Esophagus squamous epithelium (tissue), 4 donors: ENCODE results near the gene CATSPERB.

Source experiments
- POLR2A ChIP-seq, 4 donors: fragments of 450-650 bp; IDR thresholded peaks; one replicate each; pipeline ENCODE4 v1.6.1; 2017; ENCODE audit warnings: antibody characterized with exemption in 4 of 4, mild to moderate bottlenecking in 4 of 4, moderate library complexity in 3 of 4
- TF ChIP-seq, protein P1 (sequence below), 6 experiments: fragments of 450-650 bp in 4 of 6; fragments of 200-600 bp in 2 of 6; sonication (generic) in 2 of 6; IDR thresholded peaks; one replicate each; pipeline ENCODE4 v1.5.1; 2016 to 2019; ENCODE audit warnings: antibody characterized with exemption in 6 of 6, mild to moderate bottlenecking in 4 of 6, moderate library complexity in 4 of 6

DNA sequence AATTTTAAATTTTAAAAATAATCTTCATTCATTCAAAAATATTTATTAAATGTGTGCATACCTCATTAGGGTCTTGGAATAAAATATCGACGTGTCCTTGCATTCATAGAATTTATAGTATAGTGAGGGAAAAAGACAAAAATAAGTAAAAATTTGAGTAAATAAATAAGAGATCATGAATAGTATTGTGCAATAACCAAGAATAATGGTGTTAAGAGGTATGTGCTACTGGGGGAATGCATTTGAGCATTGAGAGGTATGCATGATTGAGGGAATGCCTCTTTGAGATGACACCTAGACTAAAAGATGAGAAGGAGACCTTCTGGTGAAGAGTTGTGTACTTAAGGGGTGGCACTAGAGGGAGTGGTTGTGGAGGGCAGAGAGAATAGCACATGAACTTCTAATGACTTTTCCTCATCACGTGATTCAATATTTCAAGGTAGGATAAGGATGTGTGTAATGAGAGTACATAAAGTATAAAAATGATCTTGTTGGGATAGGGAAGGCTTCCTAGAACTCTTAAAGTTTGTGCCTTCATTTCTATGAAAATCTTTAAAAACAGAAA, 18.8 kb upstream of the CATSPERB start:
- TF ChIP-seq, protein P1, sequence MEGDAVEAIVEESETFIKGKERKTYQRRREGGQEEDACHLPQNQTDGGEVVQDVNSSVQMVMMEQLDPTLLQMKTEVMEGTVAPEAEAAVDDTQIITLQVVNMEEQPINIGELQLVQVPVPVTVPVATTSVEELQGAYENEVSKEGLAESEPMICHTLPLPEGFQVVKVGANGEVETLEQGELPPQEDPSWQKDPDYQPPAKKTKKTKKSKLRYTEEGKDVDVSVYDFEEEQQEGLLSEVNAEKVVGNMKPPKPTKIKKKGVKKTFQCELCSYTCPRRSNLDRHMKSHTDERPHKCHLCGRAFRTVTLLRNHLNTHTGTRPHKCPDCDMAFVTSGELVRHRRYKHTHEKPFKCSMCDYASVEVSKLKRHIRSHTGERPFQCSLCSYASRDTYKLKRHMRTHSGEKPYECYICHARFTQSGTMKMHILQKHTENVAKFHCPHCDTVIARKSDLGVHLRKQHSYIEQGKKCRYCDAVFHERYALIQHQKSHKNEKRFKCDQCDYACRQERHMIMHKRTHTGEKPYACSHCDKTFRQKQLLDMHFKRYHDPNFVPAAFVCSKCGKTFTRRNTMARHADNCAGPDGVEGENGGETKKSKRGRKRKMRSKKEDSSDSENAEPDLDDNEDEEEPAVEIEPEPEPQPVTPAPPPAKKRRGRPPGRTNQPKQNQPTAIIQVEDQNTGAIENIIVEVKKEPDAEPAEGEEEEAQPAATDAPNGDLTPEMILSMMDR (IDR thresholded peaks at IDR 0.05) = no peak
- no peak for TF ChIP-seq POLR2A (IDR thresholded peaks at IDR 0.05)
